H1 (cell line): ENCODE measurements around the gene RAP2A. TPM values are rescaled to one million over a fixed set of nuclear protein-coding genes. Genes with fewer than 3 reads are reported as not detected.

Experiments used
- CTCF ChIA-PET: fragments of 300-600 bp; sonication (Branson Sonifier 250); formaldehyde crosslinking; loops from one replicate; lab custom pipeline; 2021; ENCODE audit not compliant: partially characterized antibody; lab: Charles Lee
- POLR2A ChIA-PET: fragments of 300-600 bp; sonication (Branson Sonifier 250); formaldehyde crosslinking; loops from one replicate; lab custom pipeline; 2021; ENCODE audit warnings: inconsistent platforms; ENCODE audit not compliant: partially characterized antibody; lab: Charles Lee
- DNase-seq, 2 experiments: peaks; one replicate each; pipeline versions ENCODE4 v3.0.0 to v3.0.0-alpha.2; 2010 to 2022; ENCODE audit warnings: low spot score in 2 of 2, low read depth in 1 of 2, mixed read lengths in 1 of 2
- FAIRE-seq: peaks from 2 replicates; lab custom pipeline; 2011; peaks lifted over from hg19 to GRCh38; lab: Jason Lieb, UNC
- H2AFZ ChIP-seq: 2 replicates; pipeline ENCODE4 v1.8.1; 2012; ENCODE audit warnings: low read length, inconsistent platforms
- H2AK5ac ChIP-seq: 2 replicates; pipeline ENCODE4 v1.6.1; 2013; ENCODE audit warnings: low read depth, low read length
- H2BK120ac ChIP-seq: replicated peaks from 2 replicates; pipeline ENCODE3; 2013; ENCODE audit warnings: low read depth, low read length, inconsistent platforms
- H2BK12ac ChIP-seq: 2 replicates; pipeline ENCODE4 v1.6.1; 2013; ENCODE audit warnings: low read depth, low read length
- H2BK15ac ChIP-seq: 2 replicates; pipeline ENCODE4 v1.6.1; 2013; ENCODE audit warnings: low read length
- H2BK20ac ChIP-seq: 2 replicates; pipeline ENCODE4 v1.6.1; 2013; ENCODE audit warnings: low read length
- H2BK5ac ChIP-seq: 2 replicates; pipeline ENCODE4 v1.6.1; 2013; ENCODE audit warnings: low read depth, low read length
- H3K14ac ChIP-seq: 2 replicates; pipeline ENCODE4 v1.6.1; 2013; ENCODE audit warnings: inconsistent platforms; ENCODE audit not compliant: insufficient read length
- H3K18ac ChIP-seq: 2 replicates; pipeline ENCODE4 v1.6.1; 2013; ENCODE audit warnings: low read length; ENCODE audit errors: extremely low read depth
- H3K23ac ChIP-seq: 2 replicates; pipeline ENCODE4 v1.6.1; 2013; ENCODE audit warnings: inconsistent platforms; ENCODE audit not compliant: insufficient read length
- H3K23me2 ChIP-seq: 2 replicates; pipeline ENCODE4 v1.6.1; 2013; ENCODE audit warnings: low read depth, low read length
- H3K27ac ChIP-seq: 2 replicates; pipeline ENCODE4 v1.6.1; 2011; ENCODE audit warnings: low read depth, low read length, inconsistent platforms
- H3K27me3 ChIP-seq, 4 experiments: replicated peaks in 1 of 4; 1 replicate in 1 of 4; 2 replicates in 3 of 4; pipeline versions ENCODE4 v1.6.1 to v1.8.1; 2011 to 2013; ENCODE audit warnings: low read length in 3 of 4, mild to moderate bottlenecking in 3 of 4, inconsistent platforms in 2 of 4, mixed read lengths in 2 of 4, moderate library complexity in 1 of 4; ENCODE audit not compliant: control insufficient read depth in 3 of 4, insufficient read depth in 3 of 4; ENCODE audit errors: extremely low read depth in 1 of 4
- H3K36me3 ChIP-seq, 4 experiments: 2 replicates each; pipeline versions ENCODE4 v1.6.1 to v1.8.1; 2011 to 2013; ENCODE audit warnings: mild to moderate bottlenecking in 4 of 4, low read length in 3 of 4, moderate library complexity in 2 of 4, control low read depth in 1 of 4, inconsistent platforms in 1 of 4; ENCODE audit not compliant: insufficient read depth in 4 of 4, control insufficient read depth in 2 of 4
- H3K4ac ChIP-seq: replicated peaks from 2 replicates; pipeline ENCODE3; 2013; ENCODE audit warnings: low read length, low read depth, mixed read lengths, inconsistent platforms; ENCODE audit not compliant: insufficient read length
- H3K4me1 ChIP-seq, 4 experiments: replicated peaks in 1 of 4; 1 replicate in 1 of 4; 2 replicates in 3 of 4; pipeline versions ENCODE4 v1.6.1 to v1.8.1; 2011 to 2013; ENCODE audit warnings: low read length in 3 of 4, inconsistent platforms in 2 of 4, mixed read lengths in 1 of 4; ENCODE audit not compliant: insufficient read depth in 4 of 4, control insufficient read depth in 3 of 4
- H3K4me2 ChIP-seq, 2 experiments: 2 replicates each; pipeline versions ENCODE4 v1.6.1 to v1.8.1; 2011 to 2013; ENCODE audit warnings: low read depth in 2 of 2, low read length in 2 of 2, control low read depth in 1 of 2, inconsistent platforms in 1 of 2, mild to moderate bottlenecking in 1 of 2; ENCODE audit not compliant: insufficient read depth in 1 of 2
- H3K4me3 ChIP-seq, 4 experiments: fragments of 200-600, 300-600 bp in 1 of 4; sonication (generic), shearing (Covaris generic), sonication (Bioruptor Twin) in 1 of 4; 2 replicates each; pipeline versions ENCODE4 v1.5.1 to v1.8.1; 2011 to 2016; ENCODE audit warnings: low read length in 4 of 4, low read depth in 3 of 4, control low read depth in 2 of 4, inconsistent platforms in 2 of 4, mild to moderate bottlenecking in 2 of 4, mixed read lengths in 1 of 4, moderate library complexity in 1 of 4; ENCODE audit not compliant: insufficient read depth in 2 of 4; ENCODE audit errors: extremely low read depth in 1 of 4
- H3K56ac ChIP-seq: replicated peaks from 2 replicates; pipeline ENCODE3; 2013; ENCODE audit warnings: low read depth, mild to moderate bottlenecking, mixed read lengths, low read length, inconsistent platforms; ENCODE audit not compliant: insufficient read length
- H3K79me1 ChIP-seq: 2 replicates; pipeline ENCODE4 v1.6.1; 2013; ENCODE audit warnings: low read depth, low read length, control low read depth
- H3K79me2 ChIP-seq, 2 experiments: 2 replicates each; pipeline versions ENCODE4 v1.6.1 to v1.8.1; 2012 to 2013; ENCODE audit warnings: low read length in 2 of 2, mild to moderate bottlenecking in 2 of 2, inconsistent platforms in 1 of 2; ENCODE audit not compliant: insufficient read depth in 2 of 2, control insufficient read depth in 1 of 2
- H3K9ac ChIP-seq, 4 experiments: replicated peaks in 1 of 4; 1 replicate in 1 of 4; 2 replicates in 3 of 4; pipeline versions ENCODE4 v1.6.1 to v1.8.1; 2011 to 2013; ENCODE audit warnings: low read depth in 3 of 4, low read length in 3 of 4, control low read depth in 2 of 4, mild to moderate bottlenecking in 2 of 4, moderate library complexity in 2 of 4, inconsistent platforms in 1 of 4; ENCODE audit errors: extremely low read depth in 1 of 4
- H3K9me3 ChIP-seq, 2 experiments: 2 replicates each; pipeline versions ENCODE4 v1.6.1 to v1.8.1; 2012 to 2013; ENCODE audit warnings: mild to moderate bottlenecking in 2 of 2, moderate library complexity in 2 of 2, control low read depth in 1 of 2, inconsistent platforms in 1 of 2, low read depth in 1 of 2, low read length in 1 of 2, mixed read lengths in 1 of 2; ENCODE audit not compliant: insufficient read depth in 2 of 2
- H4K20me1 ChIP-seq, 2 experiments: replicated peaks in 1 of 2; 2 replicates each; pipeline versions ENCODE3 to v1.8.1; 2011 to 2013; ENCODE audit warnings: inconsistent platforms in 2 of 2, low read length in 2 of 2, mild to moderate bottlenecking in 1 of 2; ENCODE audit not compliant: insufficient read depth in 2 of 2, control insufficient read depth in 1 of 2
- H4K5ac ChIP-seq: 2 replicates; pipeline ENCODE4 v1.6.1; 2013; ENCODE audit warnings: low read length, low read depth, mixed read lengths, inconsistent platforms; ENCODE audit not compliant: insufficient read length
- H4K8ac ChIP-seq: 2 replicates; pipeline ENCODE4 v1.8.0; 2013; ENCODE audit warnings: mild to moderate bottlenecking, moderate library complexity, low read length, inconsistent platforms; ENCODE audit not compliant: insufficient read depth; ENCODE audit errors: extremely low read depth
- H4K91ac ChIP-seq: replicated peaks from 2 replicates; pipeline ENCODE3; 2013; ENCODE audit warnings: low read length, mixed read lengths, inconsistent platforms; ENCODE audit not compliant: insufficient read length
- CEBPB ChIP-seq: IDR thresholded peaks from 2 replicates; pipeline ENCODE4 v1.6.1; 2012; ENCODE audit warnings: low read depth, low read length
- polyA plus RNA-seq, 7 experiments: library from polyadenylated mRNA; depleted of rRNA in 3 of 7; stranded (reverse) in 5 of 7; unstranded in 2 of 7; fragments of >200 nt in 5 of 7; fragments of 200-250 nt in 2 of 7; gene quantifications; 1 replicate in 5 of 7; 2 replicates in 1 of 7; 4 replicates in 1 of 7; pipeline versions ENCODE4 v1.2.1 to v1.2.3, GENCODE V29; 2011 to 2013; ENCODE audit warnings: missing spikeins in 2 of 7, mixed read lengths in 2 of 7
- total RNA-seq: library from RNA; stranded (reverse); fragmentation: NEBNext Ultra II Directional; extraction: Animal tissue kit (Norgen Biotek cat#: 25700); gene quantifications from 2 replicates; pipeline ENCODE4 v1.2.1, GENCODE V29; 2021
- TF ChIP-seq, protein P1 (sequence below), 3 experiments: IDR thresholded peaks; 1 replicate in 2 of 3; 2 replicates in 1 of 3; pipeline versions ENCODE4 v1.5.1 to v1.6.1; 2011; ENCODE audit warnings: low read length in 3 of 3, mild to moderate bottlenecking in 3 of 3, inconsistent platforms in 2 of 3, low read depth in 1 of 3, moderate library complexity in 1 of 3; ENCODE audit not compliant: insufficient read depth in 1 of 3; ENCODE audit errors: control extremely low read depth in 1 of 3

Gene RAP2A
- total and polyA plus RNA-seq, 2 of the 8 experiments (the other 6 are each of a cell fraction or from before 2014, with no cell fraction given), result 8.4 to 43.4 TPM

- Histone ChIP-seq H3K9ac (no peak overlapping the region), H3K27me3 (no peaks in the 10 kb centered on the region), H4K8ac (no peak overlapping the region), H3K36me3 (no peaks in the 10 kb centered on the region), H2BK20ac (no peak overlapping the region), H3K27ac (no peak overlapping the region), H3K4me1 (no peaks in the 10 kb centered on the region), H3K79me1 (no peaks in the 10 kb centered on the region), H3K18ac (no peak overlapping the region), H3K79me2 (no peaks in the 10 kb centered on the region), H4K5ac (no peak overlapping the region), H3K4me2 (no peak overlapping the region), H2BK120ac (no peak overlapping the region), H2BK15ac (no peak overlapping the region), H3K4me3 (no peak overlapping the region), H3K56ac (no peak overlapping the region), H2BK12ac (no peak overlapping the region), H3K14ac (no peak overlapping the region), H4K20me1 (no peaks in the 10 kb centered on the region), H3K9me3 (no peaks in the 10 kb centered on the region), H3K4ac (no peak overlapping the region), H3K23ac (no peak overlapping the region), H3K23me2 (no peaks in the 10 kb centered on the region), H2BK5ac (no peak overlapping the region), H2AFZ (no peak overlapping the region), H2AK5ac (no peak overlapping the region), H4K91ac (no peak overlapping the region)
- POLR2A ChIA-PET, result no interaction called here
- no peak for TF ChIP-seq CEBPB
- TF ChIP-seq, protein P1, sequence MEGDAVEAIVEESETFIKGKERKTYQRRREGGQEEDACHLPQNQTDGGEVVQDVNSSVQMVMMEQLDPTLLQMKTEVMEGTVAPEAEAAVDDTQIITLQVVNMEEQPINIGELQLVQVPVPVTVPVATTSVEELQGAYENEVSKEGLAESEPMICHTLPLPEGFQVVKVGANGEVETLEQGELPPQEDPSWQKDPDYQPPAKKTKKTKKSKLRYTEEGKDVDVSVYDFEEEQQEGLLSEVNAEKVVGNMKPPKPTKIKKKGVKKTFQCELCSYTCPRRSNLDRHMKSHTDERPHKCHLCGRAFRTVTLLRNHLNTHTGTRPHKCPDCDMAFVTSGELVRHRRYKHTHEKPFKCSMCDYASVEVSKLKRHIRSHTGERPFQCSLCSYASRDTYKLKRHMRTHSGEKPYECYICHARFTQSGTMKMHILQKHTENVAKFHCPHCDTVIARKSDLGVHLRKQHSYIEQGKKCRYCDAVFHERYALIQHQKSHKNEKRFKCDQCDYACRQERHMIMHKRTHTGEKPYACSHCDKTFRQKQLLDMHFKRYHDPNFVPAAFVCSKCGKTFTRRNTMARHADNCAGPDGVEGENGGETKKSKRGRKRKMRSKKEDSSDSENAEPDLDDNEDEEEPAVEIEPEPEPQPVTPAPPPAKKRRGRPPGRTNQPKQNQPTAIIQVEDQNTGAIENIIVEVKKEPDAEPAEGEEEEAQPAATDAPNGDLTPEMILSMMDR (IDR thresholded peaks at IDR 0.05; ENCODE audit: control extremely low read depth in 1 of 3, insufficient read depth in 1 of 3, low read depth in 1 of 3, low read length in 3 of 3), result no peak
- DNase-seq (no peak), FAIRE-seq (no peak)
- CTCF ChIA-PET, result no interaction called here
These were observed 57.5 kb downstream of the RAP2A start for GRCh38 chr13:97491452-97491851.
